HG02885 (cell line): ENCODE measurements around the gene ZNF354B.
"Not testable (repeated sequence)": the region's sequence is repeated elsewhere in the genome, so short reads cannot be mapped to it uniquely, and the experiment has no call there.

Source experiments
- ATAC-seq: cut with Tn5 transposase; IDR thresholded peaks from one replicate; pipeline ENCODE4 v1.9.1; 2021; ENCODE audit warnings: mild to moderate bottlenecking; ENCODE audit not compliant: unreplicated experiment, poor library complexity

The ZNF354B gene

DNA sequence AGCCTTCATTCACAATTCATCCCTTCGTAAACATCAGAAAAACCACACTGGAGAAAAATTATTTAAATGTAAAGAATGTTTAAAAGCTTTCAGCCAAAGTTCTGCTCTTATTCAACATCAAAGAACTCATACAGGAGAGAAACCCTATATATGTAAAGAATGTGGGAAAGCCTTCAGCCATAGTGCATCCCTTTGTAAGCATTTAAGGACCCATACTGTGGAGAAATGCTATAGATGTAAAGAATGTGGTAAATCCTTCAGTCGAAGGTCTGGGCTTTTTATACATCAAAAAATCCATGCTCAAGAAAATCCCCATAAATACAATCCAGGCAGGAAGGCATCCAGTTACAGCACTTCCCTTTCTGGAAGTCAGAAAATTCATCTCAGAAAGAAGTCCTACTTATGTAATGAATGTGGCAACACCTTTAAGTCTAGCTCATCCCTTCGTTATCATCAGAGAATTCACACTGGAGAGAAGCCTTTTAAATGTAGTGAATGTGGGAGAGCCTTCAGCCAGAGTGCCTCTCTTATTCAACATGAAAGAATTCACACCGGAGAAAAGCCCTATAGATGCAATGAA, 23.5 kb downstream of the ZNF354B start:
- not testable (repeated sequence) for ATAC-seq

DNA sequence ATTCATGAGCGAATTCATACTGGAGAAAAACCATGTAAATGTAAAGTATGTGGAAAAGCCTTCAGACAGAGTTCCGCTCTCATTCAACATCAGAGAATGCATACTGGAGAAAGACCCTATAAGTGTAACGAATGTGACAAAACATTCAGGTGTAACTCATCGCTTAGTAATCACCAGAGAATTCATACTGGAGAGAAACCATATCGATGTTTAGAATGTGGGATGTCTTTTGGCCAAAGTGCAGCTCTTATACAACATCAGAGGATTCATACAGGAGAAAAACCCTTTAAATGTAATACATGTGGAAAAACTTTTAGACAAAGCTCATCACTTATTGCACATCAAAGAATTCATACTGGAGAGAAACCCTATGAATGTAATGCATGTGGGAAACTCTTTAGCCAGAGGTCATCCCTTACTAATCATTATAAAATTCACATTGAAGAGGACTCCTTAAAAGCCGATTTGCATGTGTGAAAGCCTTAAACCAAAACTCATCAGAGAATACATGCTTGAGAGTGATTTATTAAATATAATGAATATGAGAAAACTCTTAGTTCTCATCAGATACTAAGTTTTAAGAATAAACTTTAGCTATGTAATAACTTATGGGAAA, 24.2 kb downstream of the ZNF354B start:
- no peak for ATAC-seq

DNA sequence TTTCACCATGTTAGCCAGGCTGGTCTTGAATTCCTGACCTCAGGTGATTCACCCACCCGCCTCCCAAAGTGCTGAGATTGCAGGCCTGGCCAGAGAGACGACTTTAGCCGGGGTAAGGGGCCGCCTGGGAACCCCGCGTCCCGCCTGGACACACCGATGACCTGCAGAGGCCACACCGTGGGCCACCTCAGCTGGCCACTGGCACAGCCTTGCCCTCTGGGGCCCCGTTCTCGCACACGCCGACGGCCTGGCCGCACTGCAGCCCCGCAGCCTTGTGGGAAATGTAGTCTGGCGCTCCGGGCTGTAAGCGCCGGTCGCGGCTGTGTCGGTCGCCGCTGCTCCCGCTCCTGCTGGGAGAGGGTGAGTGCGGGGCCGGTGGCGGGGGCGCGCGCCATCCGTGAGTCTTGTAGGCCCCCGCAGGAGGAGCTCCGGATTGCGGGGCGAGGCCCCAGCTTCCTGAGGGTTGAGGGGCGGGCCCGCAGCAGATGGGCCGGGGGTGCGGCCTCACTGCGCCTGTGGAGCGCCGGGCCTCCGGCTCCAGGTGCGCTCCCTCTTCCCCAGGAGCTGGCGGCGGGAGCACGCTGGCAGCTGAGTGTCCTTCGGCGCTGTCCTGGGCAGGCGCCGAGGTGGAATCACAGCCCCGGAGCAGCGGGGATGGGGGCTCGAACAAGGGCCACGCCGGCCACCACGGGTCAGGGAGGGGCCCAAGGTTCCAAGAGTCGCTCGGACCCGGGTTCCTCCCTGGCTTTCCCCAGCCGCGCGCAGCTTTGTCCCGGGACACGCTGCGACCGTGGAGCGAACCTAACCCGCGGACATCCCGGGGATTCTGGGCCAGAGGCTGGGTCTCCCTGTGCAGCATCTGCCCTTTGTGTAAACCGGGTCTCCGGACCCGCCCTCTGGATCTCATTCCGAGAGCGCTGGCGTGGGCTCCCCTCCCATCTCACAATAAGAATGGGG, 36.1 kb downstream of the ZNF354B start, which contains the start of gene ZFP2:
TSS of gene ZFP2 (plus strand) at position 299 of the 957 bp plus-strand sequence. CDS start 35,401 bp downstream, outside the sequence.
- no peak for ATAC-seq

DNA sequence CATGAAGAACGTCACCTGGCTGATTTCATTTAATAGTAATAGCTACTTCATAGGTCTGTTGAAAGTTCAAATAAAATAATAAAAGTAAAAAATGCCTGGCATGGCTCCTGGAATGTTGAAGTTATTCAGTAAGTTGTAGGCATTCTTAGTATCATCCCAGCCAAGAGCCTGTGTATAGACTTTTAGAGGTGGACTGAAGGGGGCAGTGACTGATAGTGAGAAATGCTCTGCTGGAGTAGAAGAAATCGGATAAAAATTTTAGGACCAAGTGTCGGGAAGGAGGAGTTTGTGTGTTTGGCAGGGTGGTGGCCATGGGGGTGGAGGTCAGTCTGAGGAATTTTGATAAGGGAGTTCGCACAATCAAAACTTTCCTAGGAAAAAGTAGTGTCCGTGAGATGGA, 39.5 kb downstream of the ZNF354B start:
- ATAC-seq = no peak

DNA sequence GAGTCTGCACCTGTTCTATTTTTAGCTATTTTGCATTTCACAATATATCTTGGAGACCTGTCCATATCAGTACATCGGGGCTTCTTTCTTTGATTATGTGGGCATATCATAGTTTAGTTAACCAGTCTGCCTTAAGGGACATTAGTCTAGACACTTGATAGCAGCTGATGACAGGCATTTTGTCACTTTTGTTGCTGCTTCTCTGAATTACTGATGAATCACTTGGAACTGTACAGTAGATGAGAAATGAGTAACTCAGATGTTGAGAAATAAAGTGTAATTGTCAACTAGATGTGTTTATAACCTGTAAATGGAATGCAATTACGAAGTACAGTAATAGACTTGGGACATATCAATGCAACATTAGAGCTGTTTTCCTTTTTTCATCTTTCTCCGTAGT, 43.1 kb downstream of the ZNF354B start:
- ATAC-seq = no peak

DNA sequence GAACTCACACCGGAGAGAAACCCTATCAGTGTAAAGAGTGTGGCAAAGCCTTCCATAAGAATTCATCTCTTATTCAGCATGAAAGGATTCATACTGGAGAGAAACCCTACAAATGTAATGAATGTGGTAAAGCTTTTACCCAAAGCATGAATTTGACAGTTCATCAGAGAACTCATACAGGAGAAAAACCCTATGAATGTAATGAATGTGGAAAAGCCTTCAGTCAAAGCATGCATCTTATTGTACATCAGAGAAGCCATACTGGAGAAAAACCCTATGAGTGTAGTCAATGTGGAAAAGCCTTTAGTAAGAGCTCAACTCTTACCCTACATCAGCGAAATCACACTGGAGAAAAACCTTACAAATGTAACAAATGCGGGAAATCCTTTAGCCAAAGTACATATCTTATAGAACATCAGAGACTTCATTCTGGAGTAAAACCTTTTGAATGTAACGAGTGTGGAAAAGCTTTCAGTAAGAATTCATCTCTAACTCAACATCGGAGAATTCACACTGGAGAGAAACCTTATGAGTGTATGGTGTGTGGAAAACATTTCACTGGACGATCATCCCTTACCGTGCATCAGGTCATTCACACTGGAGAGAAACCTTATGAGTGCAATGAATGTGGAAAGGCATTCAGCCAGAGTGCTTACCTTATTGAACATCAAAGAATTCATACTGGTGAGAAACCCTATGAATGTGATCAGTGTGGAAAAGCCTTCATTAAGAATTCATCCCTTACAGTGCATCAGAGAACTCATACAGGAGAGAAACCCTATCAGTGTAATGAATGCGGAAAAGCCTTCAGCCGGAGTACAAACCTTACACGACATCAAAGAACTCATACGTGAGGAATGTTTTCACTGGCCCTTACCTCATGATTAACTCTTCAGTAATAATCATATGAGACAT, 72.3 kb downstream of the ZNF354B start:
- no peak for ATAC-seq
